SW480 (cell line): ENCODE data around the gene RSRP1.

Source experiments
- DNase-seq: peaks from one replicate; pipeline ENCODE4 v3.0.0-alpha.2; 2016; ENCODE audit warnings: low spot score

Gene RSRP1

DNA sequence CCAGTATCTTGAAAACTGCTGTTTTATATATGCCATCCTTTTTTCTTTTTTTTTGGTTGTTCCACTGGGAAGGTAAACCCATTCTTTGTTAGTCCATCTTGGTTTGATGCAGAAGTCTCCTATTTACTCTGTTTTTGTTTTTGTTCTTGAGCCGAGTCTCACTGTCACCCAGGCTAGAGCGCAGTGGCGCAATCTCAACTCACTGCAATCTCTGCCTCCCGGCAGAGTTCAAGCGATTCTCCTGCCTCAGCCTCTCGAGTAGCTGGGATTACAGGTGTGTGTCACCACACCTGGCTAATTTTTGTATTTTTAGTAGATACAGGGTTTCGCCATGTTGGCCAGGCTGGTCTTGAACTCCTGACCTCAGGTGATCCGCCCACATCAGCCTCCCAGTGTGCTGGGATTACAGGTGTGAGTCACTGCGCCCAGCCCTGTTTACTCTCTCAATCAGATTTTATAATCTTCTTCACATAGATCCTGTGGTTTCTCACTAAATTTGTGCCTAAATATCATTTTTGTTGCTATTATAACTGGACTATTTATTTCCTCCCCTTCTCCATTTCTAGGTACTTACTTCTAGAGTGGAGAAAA lies 27.5 kb downstream of the RSRP1 start:
- no peak for DNase-seq

DNA sequence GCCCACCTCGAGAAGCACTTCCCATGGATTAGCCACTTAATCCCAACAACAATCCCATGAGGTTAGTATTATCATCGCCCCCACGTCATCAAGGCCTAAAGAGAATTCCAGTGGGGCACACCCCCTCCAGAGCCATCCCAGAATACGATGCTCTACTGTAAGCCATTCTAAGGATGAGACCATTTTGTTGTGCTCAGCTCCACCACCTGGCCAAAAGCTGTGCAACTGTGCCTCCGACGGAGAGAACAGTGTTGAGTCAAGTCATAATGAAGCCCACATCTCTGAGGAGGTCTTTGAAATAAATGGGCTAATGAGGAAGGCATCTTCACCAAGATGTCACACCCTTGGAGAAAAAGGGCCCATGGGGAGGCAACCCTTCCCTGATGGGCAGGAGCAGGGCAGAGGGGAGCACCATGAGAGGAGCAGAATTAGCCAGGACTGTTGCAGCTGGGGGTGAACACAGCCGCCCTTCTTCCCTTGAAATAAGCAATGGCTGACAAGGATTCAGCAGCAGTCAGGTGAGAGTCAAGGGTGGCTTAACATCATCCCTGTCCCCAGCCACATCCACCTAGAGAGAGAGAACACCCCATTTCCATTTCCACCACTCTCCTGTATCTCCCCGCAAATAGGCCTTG lies 29.5 kb downstream of the RSRP1 start:
- DNase-seq, result no peak

- DNase-seq, result no peak
Observed at GRCh38 chr1:25217015-25217414, 30.2 kb downstream of the RSRP1 start.

GRCh38 chr1:25216123-25216522 lies 31.1 kb downstream of the RSRP1 start:
- no peak for DNase-seq

DNA sequence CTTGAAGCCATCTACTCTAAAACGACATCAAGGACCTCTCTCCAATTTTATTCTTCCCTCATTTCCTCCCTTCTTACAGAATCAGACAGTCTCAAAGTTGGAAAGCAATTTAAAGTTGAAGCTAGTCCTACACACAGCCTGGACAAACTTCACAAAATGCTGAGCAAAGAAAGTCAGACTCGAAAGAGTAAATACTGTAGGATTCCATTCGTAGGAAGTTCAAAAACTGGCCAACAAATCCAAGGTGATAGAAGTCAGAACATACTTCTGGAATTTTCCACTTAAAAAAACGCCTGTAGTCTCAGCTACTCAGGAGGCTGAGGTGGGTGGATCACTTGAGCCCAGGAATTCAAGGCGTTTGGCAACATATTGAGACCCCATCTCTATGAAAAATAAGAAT lies 34.5 kb downstream of the RSRP1 start:
- no peak for DNase-seq

DNA sequence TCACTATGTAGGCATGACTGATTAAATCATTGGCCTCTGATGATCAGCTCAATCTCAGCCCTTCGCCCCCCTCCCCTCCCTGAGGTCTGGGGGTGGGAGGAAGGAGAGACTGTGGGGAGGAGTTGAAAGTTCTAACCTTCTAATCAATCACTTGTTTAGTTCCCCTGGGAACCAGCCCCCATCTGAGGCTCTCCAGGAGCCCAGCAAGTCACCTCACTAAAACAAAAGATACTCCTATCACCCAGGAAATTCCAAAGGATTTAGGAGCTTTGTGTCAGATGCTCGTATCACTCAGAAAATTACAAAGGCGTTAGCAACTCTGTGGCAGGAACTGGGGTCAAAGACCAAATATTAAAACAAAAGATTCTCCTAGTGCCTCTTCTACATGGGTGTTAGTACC lies 36.5 kb downstream of the RSRP1 start:
- no peak for DNase-seq

- no peak for DNase-seq
Observed at GRCh38 chr1:25209516-25209915, 37.7 kb downstream of the RSRP1 start.

GRCh38 chr1:25208561-25209222 lies 38.6 kb downstream of the RSRP1 start:
- DNase-seq, result no peak

DNA sequence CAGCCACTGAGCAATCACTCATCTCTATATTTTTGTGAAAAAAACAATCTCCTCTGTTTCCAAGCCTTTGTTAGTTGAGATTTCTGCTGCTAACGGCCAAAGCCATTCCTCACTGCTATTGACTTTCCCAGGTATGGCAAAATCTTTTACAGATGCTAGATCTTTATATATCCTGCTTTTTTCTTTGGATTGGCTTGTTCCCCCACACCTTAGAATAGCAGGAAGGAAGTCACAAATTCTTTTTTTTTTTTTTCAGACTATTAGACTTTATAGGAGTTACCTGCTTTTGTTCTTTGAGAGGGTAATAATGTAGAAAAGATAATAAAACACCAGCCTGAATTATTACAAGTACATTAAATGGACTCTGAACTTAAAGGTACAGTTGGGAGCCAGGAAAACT lies 39.2 kb downstream of the RSRP1 start:
- DNase-seq, result no peak

- DNase-seq, result no peak
Observed at GRCh38 chr1:25206201-25206600, 41.1 kb downstream of the RSRP1 start.

DNA sequence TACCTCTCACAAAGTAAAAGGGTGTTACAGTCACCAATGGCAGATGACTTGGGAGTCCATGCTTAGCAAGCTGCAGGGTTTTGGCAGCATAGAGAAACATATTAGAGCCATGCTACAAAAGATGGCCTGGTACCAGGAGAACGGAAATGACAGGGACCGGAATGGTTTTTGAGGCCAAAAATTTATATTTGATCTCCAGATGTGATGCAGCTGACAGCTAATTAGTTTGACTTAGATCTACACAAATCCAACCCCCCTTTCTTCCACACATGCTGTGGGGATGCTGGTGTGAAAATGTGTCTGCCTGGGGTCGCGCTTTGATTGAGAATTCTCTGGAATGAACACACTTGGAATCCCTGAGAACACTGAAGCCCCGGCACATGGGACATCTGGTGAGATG lies 41.5 kb downstream of the RSRP1 start:
- no peak for DNase-seq

GRCh38 chr1:25204797-25205480 lies 42.3 kb downstream of the RSRP1 start:
- DNase-seq, result peak; percentile 72

DNA sequence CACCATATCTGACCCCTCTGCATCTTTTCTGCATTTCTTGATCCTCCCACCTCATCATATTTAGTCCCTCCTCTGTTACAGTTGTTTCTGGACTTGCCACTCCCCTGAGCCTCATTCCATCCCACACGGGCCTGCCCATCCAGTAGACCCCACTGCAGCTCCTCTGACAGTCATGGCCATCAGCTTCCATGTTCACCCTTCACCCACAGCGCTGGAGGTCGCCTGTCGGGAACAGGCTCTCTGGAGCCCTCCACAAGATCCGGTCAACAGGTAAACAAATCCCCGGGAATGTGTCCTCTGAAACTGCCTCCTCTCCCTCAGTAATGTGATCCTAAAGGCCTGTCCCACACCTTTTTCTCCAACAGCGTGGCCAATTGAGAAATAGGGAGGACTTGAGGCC lies 46.2 kb downstream of the RSRP1 start:
- DNase-seq, result peak; percentile 33

GRCh38 chr1:25199819-25200620 lies 47.2 kb downstream of the RSRP1 start:
- DNase-seq, result peak; percentile 83

GRCh38 chr1:25198663-25199252 lies 48.5 kb downstream of the RSRP1 start:
- DNase-seq, result peak; percentile 94

DNA sequence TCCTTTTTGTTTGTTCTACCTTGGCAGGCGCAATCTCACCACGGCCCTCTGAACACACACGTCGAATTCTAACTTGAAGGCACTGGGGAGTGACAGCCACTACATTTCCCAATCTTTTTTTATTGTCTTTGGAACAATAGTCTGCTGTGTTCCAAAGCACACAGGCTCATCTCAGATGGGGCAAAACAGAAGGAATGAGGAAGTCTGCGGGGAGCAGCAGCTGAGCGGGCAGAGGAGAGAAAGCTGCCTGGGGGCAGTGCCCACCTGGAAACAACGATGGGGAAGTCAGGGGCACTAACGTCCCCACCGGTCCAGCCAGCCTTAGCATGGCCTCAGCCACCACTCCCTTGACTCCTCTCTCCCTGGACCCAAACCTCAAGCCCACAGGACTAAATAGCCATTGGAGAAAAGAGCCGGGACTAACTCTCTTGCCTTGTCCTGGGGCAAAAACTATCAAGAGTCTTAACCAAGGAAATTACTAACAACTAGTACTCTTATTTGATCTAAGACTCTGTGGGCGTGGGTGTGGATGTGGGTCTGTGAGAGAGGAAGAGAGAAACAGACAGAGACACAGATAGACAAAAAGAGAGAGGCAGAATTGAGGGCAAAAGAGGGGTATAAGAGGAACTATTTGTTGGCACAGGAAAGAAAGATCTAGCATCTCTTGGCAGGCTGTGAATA lies 49.1 kb downstream of the RSRP1 start:
- DNase-seq, result peak; percentile 97

DNA sequence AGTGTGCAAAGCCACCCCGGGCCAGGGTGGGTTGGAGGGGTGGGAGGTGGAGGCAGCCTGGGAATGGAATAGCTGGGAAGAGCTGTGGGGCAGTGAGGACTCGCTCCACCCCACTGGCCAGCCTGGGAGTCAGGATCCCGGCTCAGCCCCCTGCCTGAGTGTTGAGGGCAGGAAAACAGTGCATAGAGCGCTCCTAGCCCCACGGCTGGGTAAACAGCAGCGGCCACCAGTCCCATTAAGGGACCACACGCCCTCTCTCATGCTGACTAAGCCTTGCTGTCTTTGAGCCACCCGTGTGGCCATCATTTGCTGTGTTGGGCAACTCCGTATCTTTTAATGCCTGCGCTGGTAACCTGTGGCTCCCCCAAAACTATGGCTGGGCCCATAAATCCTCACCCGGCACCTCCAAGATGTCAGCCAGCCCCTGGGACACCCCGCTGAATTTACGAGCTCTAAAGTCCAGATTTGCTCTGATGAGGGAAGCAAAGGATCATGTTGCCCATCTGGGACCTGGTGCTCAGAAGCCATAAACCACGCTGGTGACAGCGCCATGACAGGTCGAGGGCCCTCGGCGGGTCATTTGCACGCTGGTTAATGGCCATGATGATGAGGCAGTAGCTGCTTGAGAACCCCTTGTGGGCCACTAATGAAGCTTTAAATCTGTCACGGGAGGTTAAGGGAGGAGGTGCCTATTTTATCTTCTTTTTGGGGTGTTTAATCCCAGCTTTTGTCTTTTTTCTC lies 49.8 kb downstream of the RSRP1 start:
- peak; percentile 92 for DNase-seq

- DNase-seq, result peak; percentile 54
Observed at GRCh38 chr1:25196830-25197229, 50.4 kb downstream of the RSRP1 start.

DNA sequence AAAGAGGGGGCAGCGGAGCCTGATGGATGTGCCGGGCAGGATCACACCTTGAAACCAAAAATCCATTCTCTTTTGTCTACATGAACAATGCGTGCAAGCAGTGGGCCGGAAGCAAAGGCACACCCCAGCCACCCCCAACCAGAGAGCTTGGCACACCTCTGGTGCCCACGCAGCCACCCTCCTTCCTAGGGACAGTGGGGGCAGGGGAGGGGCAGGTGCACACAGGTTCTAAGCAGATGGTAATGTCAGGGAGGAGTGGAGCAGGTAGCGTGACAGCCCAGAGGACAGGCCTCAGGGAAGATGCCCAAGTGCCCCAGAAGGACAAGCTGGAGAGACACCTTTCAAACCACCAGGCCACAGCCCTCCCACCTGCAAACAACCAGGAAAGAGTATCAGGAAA lies 51.4 kb downstream of the RSRP1 start:
- DNase-seq, result peak; percentile 98

GRCh38 chr1:25194572-25195020 lies 52.7 kb downstream of the RSRP1 start:
- peak; percentile 80 for DNase-seq
